H1 (cell line): ENCODE data around the gene TRAF3. TPM values are rescaled to one million over a fixed set of nuclear protein-coding genes. Genes with fewer than 3 reads are reported as not detected.

ENCODE experiments used
- CTCF ChIA-PET: fragments of 300-600 bp; sonication (Branson Sonifier 250); formaldehyde crosslinking; loops from one replicate; lab custom pipeline; 2021; ENCODE audit not compliant: partially characterized antibody; lab: Charles Lee
- POLR2A ChIA-PET: fragments of 300-600 bp; sonication (Branson Sonifier 250); formaldehyde crosslinking; loops from one replicate; lab custom pipeline; 2021; ENCODE audit warnings: inconsistent platforms; ENCODE audit not compliant: partially characterized antibody; lab: Charles Lee
- DNase-seq, 2 experiments: peaks; one replicate each; pipeline versions ENCODE4 v3.0.0 to v3.0.0-alpha.2; 2010 to 2022; ENCODE audit warnings: low spot score in 2 of 2, low read depth in 1 of 2, mixed read lengths in 1 of 2
- FAIRE-seq: peaks from 2 replicates; lab custom pipeline; 2011; peaks lifted over from hg19 to GRCh38; lab: Jason Lieb, UNC
- H2AFZ ChIP-seq: 2 replicates; pipeline ENCODE4 v1.8.1; 2012; ENCODE audit warnings: low read length, inconsistent platforms
- H2AK5ac ChIP-seq: 2 replicates; pipeline ENCODE4 v1.6.1; 2013; ENCODE audit warnings: low read depth, low read length
- H2BK120ac ChIP-seq: replicated peaks from 2 replicates; pipeline ENCODE3; 2013; ENCODE audit warnings: low read depth, low read length, inconsistent platforms
- H2BK12ac ChIP-seq: 2 replicates; pipeline ENCODE4 v1.6.1; 2013; ENCODE audit warnings: low read depth, low read length
- H2BK15ac ChIP-seq: 2 replicates; pipeline ENCODE4 v1.6.1; 2013; ENCODE audit warnings: low read length
- H2BK20ac ChIP-seq: 2 replicates; pipeline ENCODE4 v1.6.1; 2013; ENCODE audit warnings: low read length
- H2BK5ac ChIP-seq: 2 replicates; pipeline ENCODE4 v1.6.1; 2013; ENCODE audit warnings: low read depth, low read length
- H3K14ac ChIP-seq: 2 replicates; pipeline ENCODE4 v1.6.1; 2013; ENCODE audit warnings: inconsistent platforms; ENCODE audit not compliant: insufficient read length
- H3K18ac ChIP-seq: 2 replicates; pipeline ENCODE4 v1.6.1; 2013; ENCODE audit warnings: low read length; ENCODE audit errors: extremely low read depth
- H3K23ac ChIP-seq: 2 replicates; pipeline ENCODE4 v1.6.1; 2013; ENCODE audit warnings: inconsistent platforms; ENCODE audit not compliant: insufficient read length
- H3K23me2 ChIP-seq: 2 replicates; pipeline ENCODE4 v1.6.1; 2013; ENCODE audit warnings: low read depth, low read length
- H3K27ac ChIP-seq: 2 replicates; pipeline ENCODE4 v1.6.1; 2011; ENCODE audit warnings: low read depth, low read length, inconsistent platforms
- H3K27me3 ChIP-seq, 4 experiments: replicated peaks in 1 of 4; 1 replicate in 1 of 4; 2 replicates in 3 of 4; pipeline versions ENCODE4 v1.6.1 to v1.8.1; 2011 to 2013; ENCODE audit warnings: low read length in 3 of 4, mild to moderate bottlenecking in 3 of 4, inconsistent platforms in 2 of 4, mixed read lengths in 2 of 4, moderate library complexity in 1 of 4; ENCODE audit not compliant: control insufficient read depth in 3 of 4, insufficient read depth in 3 of 4; ENCODE audit errors: extremely low read depth in 1 of 4
- H3K36me3 ChIP-seq, 4 experiments: 2 replicates each; pipeline versions ENCODE4 v1.6.1 to v1.8.1; 2011 to 2013; ENCODE audit warnings: mild to moderate bottlenecking in 4 of 4, low read length in 3 of 4, moderate library complexity in 2 of 4, control low read depth in 1 of 4, inconsistent platforms in 1 of 4; ENCODE audit not compliant: insufficient read depth in 4 of 4, control insufficient read depth in 2 of 4
- H3K4ac ChIP-seq: replicated peaks from 2 replicates; pipeline ENCODE3; 2013; ENCODE audit warnings: low read length, low read depth, mixed read lengths, inconsistent platforms; ENCODE audit not compliant: insufficient read length
- H3K4me1 ChIP-seq, 4 experiments: replicated peaks in 1 of 4; 1 replicate in 1 of 4; 2 replicates in 3 of 4; pipeline versions ENCODE4 v1.6.1 to v1.8.1; 2011 to 2013; ENCODE audit warnings: low read length in 3 of 4, inconsistent platforms in 2 of 4, mixed read lengths in 1 of 4; ENCODE audit not compliant: insufficient read depth in 4 of 4, control insufficient read depth in 3 of 4
- H3K4me2 ChIP-seq, 2 experiments: 2 replicates each; pipeline versions ENCODE4 v1.6.1 to v1.8.1; 2011 to 2013; ENCODE audit warnings: low read depth in 2 of 2, low read length in 2 of 2, control low read depth in 1 of 2, inconsistent platforms in 1 of 2, mild to moderate bottlenecking in 1 of 2; ENCODE audit not compliant: insufficient read depth in 1 of 2
- H3K4me3 ChIP-seq, 4 experiments: fragments of 200-600, 300-600 bp in 1 of 4; sonication (generic), shearing (Covaris generic), sonication (Bioruptor Twin) in 1 of 4; 2 replicates each; pipeline versions ENCODE4 v1.5.1 to v1.8.1; 2011 to 2016; ENCODE audit warnings: low read length in 4 of 4, low read depth in 3 of 4, control low read depth in 2 of 4, inconsistent platforms in 2 of 4, mild to moderate bottlenecking in 2 of 4, mixed read lengths in 1 of 4, moderate library complexity in 1 of 4; ENCODE audit not compliant: insufficient read depth in 2 of 4; ENCODE audit errors: extremely low read depth in 1 of 4
- H3K56ac ChIP-seq: replicated peaks from 2 replicates; pipeline ENCODE3; 2013; ENCODE audit warnings: low read depth, mild to moderate bottlenecking, mixed read lengths, low read length, inconsistent platforms; ENCODE audit not compliant: insufficient read length
- H3K79me1 ChIP-seq: 2 replicates; pipeline ENCODE4 v1.6.1; 2013; ENCODE audit warnings: low read depth, low read length, control low read depth
- H3K79me2 ChIP-seq, 2 experiments: 2 replicates each; pipeline versions ENCODE4 v1.6.1 to v1.8.1; 2012 to 2013; ENCODE audit warnings: low read length in 2 of 2, mild to moderate bottlenecking in 2 of 2, inconsistent platforms in 1 of 2; ENCODE audit not compliant: insufficient read depth in 2 of 2, control insufficient read depth in 1 of 2
- H3K9ac ChIP-seq, 4 experiments: replicated peaks in 1 of 4; 1 replicate in 1 of 4; 2 replicates in 3 of 4; pipeline versions ENCODE4 v1.6.1 to v1.8.1; 2011 to 2013; ENCODE audit warnings: low read depth in 3 of 4, low read length in 3 of 4, control low read depth in 2 of 4, mild to moderate bottlenecking in 2 of 4, moderate library complexity in 2 of 4, inconsistent platforms in 1 of 4; ENCODE audit errors: extremely low read depth in 1 of 4
- H3K9me3 ChIP-seq, 2 experiments: 2 replicates each; pipeline versions ENCODE4 v1.6.1 to v1.8.1; 2012 to 2013; ENCODE audit warnings: mild to moderate bottlenecking in 2 of 2, moderate library complexity in 2 of 2, control low read depth in 1 of 2, inconsistent platforms in 1 of 2, low read depth in 1 of 2, low read length in 1 of 2, mixed read lengths in 1 of 2; ENCODE audit not compliant: insufficient read depth in 2 of 2
- H4K20me1 ChIP-seq, 2 experiments: replicated peaks in 1 of 2; 2 replicates each; pipeline versions ENCODE3 to v1.8.1; 2011 to 2013; ENCODE audit warnings: inconsistent platforms in 2 of 2, low read length in 2 of 2, mild to moderate bottlenecking in 1 of 2; ENCODE audit not compliant: insufficient read depth in 2 of 2, control insufficient read depth in 1 of 2
- H4K5ac ChIP-seq: 2 replicates; pipeline ENCODE4 v1.6.1; 2013; ENCODE audit warnings: low read length, low read depth, mixed read lengths, inconsistent platforms; ENCODE audit not compliant: insufficient read length
- H4K8ac ChIP-seq: 2 replicates; pipeline ENCODE4 v1.8.0; 2013; ENCODE audit warnings: mild to moderate bottlenecking, moderate library complexity, low read length, inconsistent platforms; ENCODE audit not compliant: insufficient read depth; ENCODE audit errors: extremely low read depth
- H4K91ac ChIP-seq: replicated peaks from 2 replicates; pipeline ENCODE3; 2013; ENCODE audit warnings: low read length, mixed read lengths, inconsistent platforms; ENCODE audit not compliant: insufficient read length
- RNF2 ChIP-seq: fragments of 200-900, 300-1000 bp; sonication (generic); IDR thresholded peaks from 2 replicates; pipeline ENCODE4 v1.7.1; 2016; ENCODE audit warnings: borderline replicate concordance, low read depth, mild to moderate bottlenecking, antibody characterized with exemption, low read length; ENCODE audit not compliant: poor library complexity, severe bottlenecking; ENCODE audit errors: missing control alignments
- SP1 ChIP-seq: IDR thresholded peaks from 2 replicates; pipeline ENCODE4 v1.6.1; 2011; ENCODE audit warnings: low read depth, low read length
- TAF7 ChIP-seq: optimal IDR thresholded peaks from 2 replicates; pipeline ENCODE3; 2011; ENCODE audit warnings: low read depth, mild to moderate bottlenecking, inconsistent platforms, low read length, moderate library complexity, borderline replicate concordance
- TCF12 ChIP-seq: IDR thresholded peaks from 2 replicates; pipeline ENCODE4 v1.6.1; 2011; ENCODE audit warnings: low read depth, mild to moderate bottlenecking, low read length
- WGBS, 2 experiments: shearing (Covaris generic) in 1 of 2; methylation state at CpG; one replicate each; pipeline versions ENCODE4 v1.1.6 to v1.1.7; 2013 to 2015; ENCODE audit warnings: low lambda C conversion rate in 2 of 2, mixed read lengths in 2 of 2, inconsistent platforms in 1 of 2, low coverage in 1 of 2, missing lambda C conversion rate in 1 of 2; ENCODE audit not compliant: insufficient replicate concordance in 2 of 2, insufficient coverage in 1 of 2, insufficient read length in 1 of 2; ENCODE audit errors: extremely low coverage in 1 of 2, missing lambda C conversion rate in 1 of 2; 5-methylcytosine and 5-hydroxymethylcytosine counted together
- polyA plus RNA-seq, 7 experiments: library from polyadenylated mRNA; depleted of rRNA in 3 of 7; stranded (reverse) in 5 of 7; unstranded in 2 of 7; fragments of >200 nt in 5 of 7; fragments of 200-250 nt in 2 of 7; gene quantifications; 1 replicate in 5 of 7; 2 replicates in 1 of 7; 4 replicates in 1 of 7; pipeline versions ENCODE4 v1.2.1 to v1.2.3, GENCODE V29; 2011 to 2013; ENCODE audit warnings: missing spikeins in 2 of 7, mixed read lengths in 2 of 7
- total RNA-seq: library from RNA; stranded (reverse); fragmentation: NEBNext Ultra II Directional; extraction: Animal tissue kit (Norgen Biotek cat#: 25700); gene quantifications from 2 replicates; pipeline ENCODE4 v1.2.1, GENCODE V29; 2021

TRAF3 gene
- total and polyA plus RNA-seq, 2 of the 8 experiments (the other 6 are each of a cell fraction or from before 2014, with no cell fraction given) = 5.8 to 12.1 TPM

GRCh38 chr14:102817942-102818940 is 41.0 kb downstream of the TRAF3 start:
- POLR2A ChIA-PET = interaction anchor here (0.5 kb wide), 1 partner anchor 10 kb away, joined by 4 read pairs; no protein-coding TSS in a partner anchor
- CTCF ChIA-PET = interaction anchor here (0.6 to 1.8 kb wide), 9 partner anchors 12 to 223 kb away, joined by 3 to 6 read pairs (median 3); no protein-coding TSS in a partner anchor
- H3K79me2 ChIP-seq = no peaks in the 10 kb centered on the region; a peak in 1 of 4 replicates

More at GRCh38 chr14:102817942-102818940, 41.0 kb downstream of the TRAF3 start:
- Histone ChIP-seq H3K27ac (no peak overlapping the region), H2BK120ac (no peak overlapping the region), H3K9ac (no peak overlapping the region), H3K4me3 (no peak overlapping the region), H2BK5ac (no peak overlapping the region), H2AK5ac (no peak overlapping the region), H3K14ac (no peak overlapping the region), H3K56ac (no peak overlapping the region), H3K36me3 (no peaks in the 10 kb centered on the region), H4K91ac (no peak overlapping the region), H4K5ac (no peak overlapping the region), H3K23ac (no peak overlapping the region), H2AFZ (no peak overlapping the region), H2BK15ac (no peak overlapping the region), H2BK12ac (no peak overlapping the region), H3K4me2 (no peak overlapping the region), H3K4ac (no peak overlapping the region), H3K27me3 (no peaks in the 10 kb centered on the region), H4K20me1 (peaks cover 0 to 2% of the 10 kb centered on the region in 2 experiments), H4K8ac (no peak overlapping the region), H3K79me1 (no peaks in the 10 kb centered on the region; the same call in 1 of the 2 replicates), H3K23me2 (no peaks in the 10 kb centered on the region), H3K4me1 (peaks cover 0 to 10% (median 9%) of the 10 kb centered on the region in 4 experiments; a peak in 5 of 7 replicates), H3K18ac (no peak overlapping the region), H2BK20ac (0 out of 2 replicates have a peak overlapping the region, but pooled peaks have one; percentile 21), H3K9me3 (no peaks in the 10 kb centered on the region)
- no peak for DNase-seq
- 89% methylated on average over 10 of the region's 10 CpGs; no CpG with 5 or more reads in 1 of the 2 experiments for WGBS, 2 experiments
- TF ChIP-seq TCF12 (no peak), SP1 (no peak), TAF7 (no peak), RNF2 (no peak)
- FAIRE-seq = no peak
